Spleen (tissue), 11 donors: Measurements from ENCODE around the gene SGIP1. TPM values are rescaled to one million over a fixed set of nuclear protein-coding genes. Genes with fewer than 3 reads are reported as not detected.

Source experiments
- DNase-seq: peaks from one replicate; pipeline ENCODE4 v3.0.0-alpha.2; 2020
- H3K27ac ChIP-seq, 8 donors: fragments of 200-600 bp; sonication (generic) in 7 of 8; 1 replicate in 4 of 8; 2 replicates in 4 of 8; pipeline versions ENCODE4 v1.5.0 to v1.8.0; 2016 to 2021; ENCODE audit warnings: inconsistent platforms in 4 of 8, mild to moderate bottlenecking in 4 of 8, moderate library complexity in 1 of 8
- H3K27me3 ChIP-seq, 7 donors: fragments of 200-600 bp; sonication (generic) in 6 of 7; replicated peaks in 1 of 7; 1 replicate in 4 of 7; 2 replicates in 3 of 7; pipeline versions ENCODE4 v1.5.0 to v1.8.0; 2016 to 2021; ENCODE audit warnings: inconsistent platforms in 3 of 7, mild to moderate bottlenecking in 1 of 7
- H3K36me3 ChIP-seq, 6 donors: fragments of 200-600 bp; sonication (generic) in 5 of 6; 1 replicate in 4 of 6; 2 replicates in 2 of 6; pipeline versions ENCODE4 v1.5.0 to v1.8.0; 2016 to 2021; ENCODE audit warnings: inconsistent platforms in 2 of 6
- H3K4me1 ChIP-seq, 6 donors: fragments of 200-600 bp; sonication (generic) in 5 of 6; 1 replicate in 3 of 6; 2 replicates in 3 of 6; pipeline versions ENCODE4 v1.5.0 to v1.8.0; 2016 to 2021; ENCODE audit warnings: inconsistent platforms in 3 of 6
- H3K4me3 ChIP-seq, 8 donors: fragments of 200-600 bp; sonication (generic) in 7 of 8; 1 replicate in 4 of 8; 2 replicates in 4 of 8; pipeline versions ENCODE4 v1.5.0 to v1.8.0; 2016 to 2021; ENCODE audit warnings: inconsistent platforms in 4 of 8, mild to moderate bottlenecking in 4 of 8, moderate library complexity in 2 of 8
- H3K9me3 ChIP-seq, 8 donors: fragments of 200-600 bp; sonication (generic) in 7 of 8; 1 replicate in 4 of 8; 2 replicates in 4 of 8; pipeline versions ENCODE4 v1.5.0 to v1.8.0; 2016 to 2021; ENCODE audit warnings: inconsistent platforms in 4 of 8
- CTCF ChIP-seq, 11 experiments: fragments of 200-600 bp in 7 of 11; fragments of 450-650 bp in 4 of 11; sonication (generic) in 4 of 11; IDR thresholded peaks in 8 of 11; conservative IDR thresholded peaks in 3 of 11; 1 replicate in 7 of 11; 2 replicates in 4 of 11; pipeline versions ENCODE4 v1.4.0 to v1.8.0; 2016 to 2021; ENCODE audit warnings: antibody characterized with exemption in 11 of 11, inconsistent platforms in 4 of 11, mild to moderate bottlenecking in 1 of 11
- POLR2A ChIP-seq, 3 donors: fragments of 450-650 bp; IDR thresholded peaks; one replicate each; pipeline ENCODE4 v1.5.1; 2017; ENCODE audit warnings: antibody characterized with exemption in 3 of 3, mild to moderate bottlenecking in 1 of 3
- POLR2AphosphoS5 ChIP-seq, 3 donors: sonication (generic); formaldehyde crosslinking; IDR thresholded peaks; one replicate each; pipeline ENCODE4 v1.5.1; 2017; ENCODE audit warnings: antibody characterized with exemption in 3 of 3
- WGBS, 5 donors: extraction: QIAGEN DNeasy Blood & Tissue Kit in 3 of 5; methylation state at CpG; one replicate each; pipeline versions ENCODE4 v1.1.5 to v1.1.7; 2013 to 2018; 5-methylcytosine and 5-hydroxymethylcytosine counted together
- intact Hi-C: fragments of 100-400 bp; cut with DNase I; formaldehyde crosslinking; loops from one replicate; pipeline ENCODE4 v1.15.0; 2023; ENCODE audit warnings: low total_unique reads
- polyA plus RNA-seq, 3 donors: library from polyadenylated mRNA; stranded (reverse); fragments of 200-250 nt; gene quantifications; one replicate each; pipeline ENCODE4 v1.2.1, GENCODE V29; 2013
- total RNA-seq, 7 donors: library from RNA; depleted of rRNA in 3 of 7; stranded (reverse); fragments of >200 nt in 3 of 7; fragmentation: NEBNext Ultra II Directional in 4 of 7; extraction: Animal tissue kit (Norgen Biotek cat#: 25700) in 4 of 7; gene quantifications; one replicate each; pipeline versions ENCODE4 v1.1.0 to v1.2.1, GENCODE V29; 2016 to 2021
- donor health status: healthy with polysubstance abuse.
- donor health status: DM: no; HTN: no; CAD: no; lungs with moderate emphysema.
- donor health status: DM: no; HTN: no; CAD: no.
- donor health status: Bipolar disorder and iron deficiency.
- donor health status: healthy.
- donor health status: DM: no; HTN: no; CAD: no.
- donor health status: DM: yes; HTN: yes; CAD: no.

Gene SGIP1
- total and polyA plus RNA-seq, 10 donors = 0.13 to 1.6 (median 0.74) TPM; not detected in 2

GRCh38 chr1:66526036-66526435 is 7.9 kb upstream of the SGIP1 start:
- no peak for DNase-seq
- TF ChIP-seq POLR2A (IDR thresholded peaks at IDR 0.05) (no peak), CTCF (IDR thresholded peaks at IDR 0.05 in 8 of 11, conservative IDR thresholded peaks at IDR 0.05 in 3 of 11) (no peak), POLR2AphosphoS5 (IDR thresholded peaks at IDR 0.05) (no peak)
- Histone ChIP-seq H3K27ac (no peak overlapping the region), H3K4me3 (no peak overlapping the region), H3K27me3 (peaks cover 0 to 4% (median 0%) of the 10 kb centered on the region in 7 donors), H3K36me3 (no peaks in the 10 kb centered on the region), H3K9me3 (no peaks in the 10 kb centered on the region), H3K4me1 (no peaks in the 10 kb centered on the region)
- 52 to 75% (median 67%) methylated on average over 1 of the region's 1 CpG for WGBS, 5 donors
- intact Hi-C loops = no loop called here

- Histone ChIP-seq H3K4me3 (no peak overlapping the region), H3K36me3 (no peaks in the 10 kb centered on the region), H3K9me3 (no peaks in the 10 kb centered on the region), H3K27me3 (peaks cover 0 to 11% (median 2%) of the 10 kb centered on the region in 7 donors), H3K4me1 (no peaks in the 10 kb centered on the region), H3K27ac (no peak overlapping the region)
- WGBS, 5 donors = 59 to 77% (median 68%) methylated on average over 2 of the region's 2 CpGs
- DNase-seq = no peak
- no peak for TF ChIP-seq CTCF (IDR thresholded peaks at IDR 0.05 in 8 of 11, conservative IDR thresholded peaks at IDR 0.05 in 3 of 11)
- TF ChIP-seq POLR2AphosphoS5 (IDR thresholded peaks at IDR 0.05) = no peak
- TF ChIP-seq POLR2A (IDR thresholded peaks at IDR 0.05) = no peak
- intact Hi-C loops = no loop called here
Measured at GRCh38 chr1:66526991-66527390, 7.0 kb upstream of the SGIP1 start.

GRCh38 chr1:66527686-66528085 is 6.3 kb upstream of the SGIP1 start:
- no peak for DNase-seq
- intact Hi-C loops = no loop called here
- Histone ChIP-seq H3K4me3 (no peak overlapping the region), H3K27me3 (peaks cover 0 to 18% (median 9%) of the 10 kb centered on the region in 7 donors), H3K9me3 (no peaks in the 10 kb centered on the region), H3K4me1 (peaks cover 0 to 4% (median 3%) of the 10 kb centered on the region in 6 donors), H3K36me3 (no peaks in the 10 kb centered on the region), H3K27ac (no peak overlapping the region)
- TF ChIP-seq POLR2A (IDR thresholded peaks at IDR 0.05) (no peak), POLR2AphosphoS5 (IDR thresholded peaks at IDR 0.05) (no peak), CTCF (IDR thresholded peaks at IDR 0.05 in 8 of 11, conservative IDR thresholded peaks at IDR 0.05 in 3 of 11) (no peak)
- WGBS, 5 donors = 78 to 87% (median 79%) methylated on average over 2 of the region's 2 CpGs

- Histone ChIP-seq H3K9me3 (no peaks in the 10 kb centered on the region), H3K27ac (no peak overlapping the region), H3K27me3 (peaks cover 0 to 26% (median 18%) of the 10 kb centered on the region in 7 donors), H3K4me3 (no peak overlapping the region), H3K4me1 (peaks cover 0 to 13% (median 11%) of the 10 kb centered on the region in 6 donors), H3K36me3 (no peaks in the 10 kb centered on the region)
- intact Hi-C loops = no loop called here
- WGBS, 5 donors = 50 to 77% (median 63%) methylated on average over 1 of the region's 1 CpG
- TF ChIP-seq POLR2AphosphoS5 (IDR thresholded peaks at IDR 0.05) (no peak), POLR2A (IDR thresholded peaks at IDR 0.05) (no peak), CTCF (IDR thresholded peaks at IDR 0.05 in 8 of 11, conservative IDR thresholded peaks at IDR 0.05 in 3 of 11) (no peak)
- no peak for DNase-seq
Measured at GRCh38 chr1:66528580-66528979, 5.4 kb upstream of the SGIP1 start.
